NCI-H1105 treated with DMSO at 0.1 percent for 48 hours (cell line): ENCODE measurements around the gene DGKI.

Experiments used
- DNase-seq: peaks from one replicate; lab custom pipeline; 2025; lab: John Stamatoyannopoulos, UW

DGKI gene

DNA sequence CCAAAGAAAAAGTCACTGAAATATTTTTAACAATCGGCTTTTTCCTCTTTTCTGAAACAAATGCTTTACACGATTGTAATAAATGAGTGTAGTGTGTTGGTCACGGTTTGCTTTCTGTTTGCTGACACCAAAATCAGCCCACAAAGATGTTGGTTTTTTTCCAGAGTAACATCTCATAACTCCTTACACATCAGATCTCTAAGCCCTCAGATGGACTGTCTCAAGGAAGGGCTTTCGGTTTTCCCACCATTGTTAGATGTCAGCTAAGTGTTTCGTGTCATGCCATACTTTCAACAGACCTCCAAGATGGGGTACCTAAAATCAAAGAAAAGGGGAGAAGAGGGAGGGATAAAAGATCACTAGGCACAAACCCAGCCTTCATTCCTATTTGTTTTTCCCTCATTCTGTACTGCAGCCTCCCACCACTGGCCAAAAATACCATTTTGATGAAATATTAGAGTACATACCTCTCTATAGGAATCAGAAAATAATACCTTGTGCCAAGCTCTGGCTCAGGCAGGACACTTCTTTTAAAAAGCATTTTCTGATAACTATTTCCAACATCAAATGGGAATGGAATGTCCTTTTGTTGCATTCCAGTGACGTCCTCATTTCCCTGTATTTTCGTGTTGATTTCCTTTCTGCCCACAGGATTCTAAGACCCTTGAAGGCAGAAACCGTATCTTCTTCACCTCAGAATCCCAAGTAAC lies 159.1 kb downstream of the DGKI start:
- DNase-seq, result no peak

DNA sequence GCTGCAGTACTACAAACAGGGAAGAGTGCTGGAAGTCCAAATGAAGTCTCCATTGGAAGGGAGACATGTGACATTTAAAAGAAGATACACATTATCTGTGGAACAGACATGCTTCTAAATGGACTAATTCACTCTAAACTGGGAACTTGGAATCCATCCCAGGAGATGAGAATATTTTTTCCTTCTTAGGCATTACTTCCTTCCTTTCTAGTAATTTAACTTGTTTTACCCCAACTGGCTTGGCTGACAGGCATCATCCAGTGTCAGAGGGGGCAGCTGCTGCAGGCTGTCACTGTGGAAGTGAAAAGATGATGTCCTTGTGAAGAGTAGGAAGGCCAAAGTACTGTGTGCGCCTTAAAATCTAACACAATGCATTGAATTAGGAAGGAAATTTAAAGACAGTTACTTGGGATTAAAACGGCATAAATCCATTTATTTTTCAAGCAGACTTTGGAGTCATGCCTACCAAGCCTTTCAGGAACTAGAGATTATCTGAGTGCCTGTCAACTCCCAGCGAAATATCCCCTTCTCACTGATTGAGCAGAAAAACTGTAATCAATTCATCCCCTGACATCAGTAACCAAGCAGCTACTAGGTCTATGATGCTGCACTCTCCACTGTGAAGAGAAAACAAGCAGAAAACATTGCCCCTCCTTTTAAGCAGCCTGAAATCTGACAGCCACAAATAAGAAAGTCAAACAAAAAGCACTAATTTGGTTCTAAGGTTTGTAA lies 161.2 kb downstream of the DGKI start:
- DNase-seq, result no peak

DNA sequence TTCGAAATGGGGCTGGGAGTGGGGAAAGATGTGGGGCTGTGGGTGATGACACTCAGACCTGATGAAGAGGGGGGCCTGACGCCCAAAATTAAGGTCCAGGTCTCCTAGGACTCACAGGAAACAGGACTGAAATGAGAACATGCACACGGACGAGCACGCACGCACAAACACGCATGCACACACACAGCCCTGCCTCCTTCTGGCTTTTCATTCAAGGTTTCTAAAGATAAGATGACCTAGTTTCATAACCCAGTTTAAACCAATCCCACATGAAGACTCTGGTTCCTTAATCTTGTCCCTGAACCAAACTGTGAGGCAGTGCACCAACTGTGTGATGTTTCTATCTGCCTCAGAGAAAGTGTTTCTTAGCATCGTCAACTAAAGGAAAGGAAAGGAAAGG lies 162.0 kb downstream of the DGKI start:
- no peak for DNase-seq

DNA sequence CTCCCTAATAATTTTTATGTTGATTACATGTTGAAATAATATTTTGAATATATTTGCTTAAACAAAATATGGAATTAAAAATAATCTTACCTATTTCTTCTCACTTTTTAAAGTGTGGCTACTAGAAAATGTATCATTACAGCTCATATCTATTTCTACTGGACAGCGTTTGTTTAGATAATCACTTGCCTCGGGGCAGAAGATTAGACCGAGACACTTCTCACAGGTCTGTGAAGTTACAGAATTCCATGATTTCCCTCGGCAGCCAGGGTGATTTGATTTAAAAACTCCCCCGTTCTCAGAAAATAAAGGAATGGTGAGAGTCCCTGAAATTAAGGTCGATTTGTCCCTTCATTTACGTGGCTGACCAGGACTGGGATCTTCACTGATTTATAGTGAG lies 162.5 kb downstream of the DGKI start:
- no peak for DNase-seq

DNA sequence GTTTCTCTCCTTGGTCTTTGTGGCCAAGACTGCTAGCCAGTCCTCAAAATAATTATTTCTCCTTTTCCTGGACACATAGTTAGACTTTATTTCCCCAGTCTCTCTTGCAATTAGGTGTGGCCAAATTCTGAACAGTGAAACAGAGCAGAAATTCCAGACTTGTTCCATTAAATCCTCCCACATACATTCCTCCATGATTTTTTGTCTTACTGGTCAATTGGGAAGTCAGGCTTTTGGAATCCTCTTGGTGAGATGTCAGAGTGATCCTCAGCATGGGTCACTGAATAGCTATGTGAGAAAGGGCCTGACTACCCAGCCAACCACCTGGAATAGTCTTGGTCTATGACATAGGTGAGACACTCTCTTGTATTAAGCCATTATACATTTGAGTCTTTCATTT lies 164.2 kb downstream of the DGKI start:
- no peak for DNase-seq

DNA sequence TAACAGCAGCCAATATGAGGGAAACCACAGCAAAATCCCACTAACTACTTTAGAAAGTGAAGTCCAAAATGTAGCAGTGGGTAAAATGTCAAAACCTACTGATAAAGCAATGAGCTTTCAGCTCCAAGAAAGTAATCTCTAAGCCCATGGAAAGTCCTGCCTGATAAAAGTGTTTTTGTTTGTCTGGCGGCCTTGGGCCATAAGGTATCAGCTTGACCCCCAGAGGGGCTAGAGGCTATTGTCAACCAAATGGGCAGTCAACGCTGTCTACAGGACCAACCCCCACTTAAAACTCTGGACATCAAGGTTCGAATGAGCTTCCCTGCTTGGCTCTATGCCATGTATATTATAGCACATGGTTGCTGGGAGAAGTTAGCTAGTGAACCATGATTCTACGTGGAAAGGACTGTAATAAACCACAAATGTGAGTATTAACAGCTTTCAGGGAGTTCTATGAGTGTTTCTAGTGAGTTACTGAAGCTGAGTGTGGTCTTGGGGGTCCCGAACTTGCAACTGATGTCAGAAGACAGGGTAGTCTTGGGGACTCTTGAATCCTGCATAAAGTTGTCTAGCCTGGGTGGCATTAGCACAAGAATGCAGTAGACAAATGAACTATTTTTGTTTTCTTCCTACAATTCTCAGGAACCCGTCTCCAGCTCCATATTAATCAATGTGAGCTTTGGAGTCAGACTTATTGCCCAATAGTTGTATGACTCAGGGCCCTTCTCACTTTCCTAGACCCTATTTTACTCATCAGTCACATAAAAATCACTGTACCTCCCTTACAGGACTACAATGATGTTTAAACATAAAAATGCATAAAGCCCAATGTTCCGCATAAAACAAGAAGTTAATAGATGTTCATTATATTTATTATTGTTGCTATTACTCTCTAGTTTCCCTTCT lies 164.9 kb downstream of the DGKI start:
- no peak for DNase-seq

DNA sequence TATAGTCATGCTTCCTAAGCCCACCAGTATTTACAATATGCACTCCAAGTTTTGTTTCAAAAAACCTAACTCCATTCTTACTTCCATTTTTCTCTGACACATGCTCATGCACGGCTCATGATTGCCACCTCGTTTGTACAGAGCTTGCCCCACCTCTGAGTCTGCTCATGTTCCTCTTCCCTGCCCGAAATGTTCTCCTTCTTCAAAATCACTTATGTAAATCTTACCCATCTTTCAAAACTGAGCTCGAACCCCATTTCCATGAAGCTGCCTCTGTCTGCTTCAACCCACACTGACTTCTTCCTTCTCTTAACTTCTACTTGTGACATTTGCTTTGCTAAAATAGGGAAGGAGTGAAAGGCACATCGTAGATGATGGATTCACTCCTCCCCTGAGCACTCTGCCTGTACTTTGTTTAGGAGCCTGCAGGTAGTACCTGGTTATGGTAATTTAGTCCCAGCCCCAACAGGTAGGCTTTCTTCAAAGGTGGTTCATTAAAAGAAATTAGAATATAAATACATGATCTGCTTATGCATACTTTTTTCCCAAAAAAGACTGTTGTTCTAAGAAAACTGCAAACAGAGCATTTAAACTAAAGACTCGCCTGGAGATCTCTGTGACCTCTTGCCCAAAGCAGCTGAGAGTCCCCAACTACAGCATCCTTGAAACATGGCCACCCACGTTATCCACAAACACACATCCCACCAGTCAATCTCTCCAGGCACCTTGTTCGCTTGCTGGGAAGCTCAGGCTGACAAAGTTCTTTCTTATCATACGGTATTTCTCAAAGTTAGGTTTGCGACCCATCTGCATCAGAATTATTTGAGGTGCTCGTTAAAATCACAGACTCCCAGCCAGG lies 172.0 kb downstream of the DGKI start:
- DNase-seq, result no peak

DNA sequence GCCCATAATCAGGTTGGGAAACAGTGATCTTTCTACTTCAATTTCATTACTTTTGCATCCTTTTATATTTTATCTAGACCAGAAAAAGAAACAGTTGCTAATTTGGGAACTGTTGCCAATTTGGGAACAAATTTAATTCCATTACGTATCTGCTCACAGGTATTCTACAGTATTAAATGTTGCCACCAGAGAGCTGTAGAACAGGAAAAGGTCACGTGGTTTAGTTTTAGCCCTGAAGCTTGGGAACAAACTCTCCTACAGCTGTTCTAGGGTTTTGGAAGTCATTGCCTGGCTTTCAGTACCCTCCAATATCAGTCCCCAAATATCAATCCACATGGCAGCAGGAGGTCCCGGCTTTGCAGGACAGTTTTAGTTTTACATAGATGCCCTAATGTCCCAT lies 172.7 kb downstream of the DGKI start:
- DNase-seq, result no peak

DNA sequence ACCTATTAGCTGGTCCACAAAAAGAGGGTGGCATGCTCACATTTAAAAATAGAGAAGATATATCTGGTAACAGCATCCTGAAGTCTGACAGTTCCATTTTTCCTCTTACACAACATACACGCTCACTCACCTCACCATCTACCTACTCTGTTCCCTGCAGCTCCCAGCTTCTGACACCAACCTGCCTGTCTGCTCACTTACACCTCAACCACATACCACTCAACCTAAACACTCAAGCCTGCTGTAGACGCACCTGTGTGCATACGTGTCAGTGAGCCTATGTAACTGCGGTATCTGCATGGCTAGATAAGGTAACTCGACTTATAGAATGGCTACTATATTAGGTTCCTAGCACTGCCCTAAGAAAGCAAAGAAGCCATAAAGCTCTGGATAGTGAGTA lies 174.9 kb downstream of the DGKI start:
- no peak for DNase-seq

DNA sequence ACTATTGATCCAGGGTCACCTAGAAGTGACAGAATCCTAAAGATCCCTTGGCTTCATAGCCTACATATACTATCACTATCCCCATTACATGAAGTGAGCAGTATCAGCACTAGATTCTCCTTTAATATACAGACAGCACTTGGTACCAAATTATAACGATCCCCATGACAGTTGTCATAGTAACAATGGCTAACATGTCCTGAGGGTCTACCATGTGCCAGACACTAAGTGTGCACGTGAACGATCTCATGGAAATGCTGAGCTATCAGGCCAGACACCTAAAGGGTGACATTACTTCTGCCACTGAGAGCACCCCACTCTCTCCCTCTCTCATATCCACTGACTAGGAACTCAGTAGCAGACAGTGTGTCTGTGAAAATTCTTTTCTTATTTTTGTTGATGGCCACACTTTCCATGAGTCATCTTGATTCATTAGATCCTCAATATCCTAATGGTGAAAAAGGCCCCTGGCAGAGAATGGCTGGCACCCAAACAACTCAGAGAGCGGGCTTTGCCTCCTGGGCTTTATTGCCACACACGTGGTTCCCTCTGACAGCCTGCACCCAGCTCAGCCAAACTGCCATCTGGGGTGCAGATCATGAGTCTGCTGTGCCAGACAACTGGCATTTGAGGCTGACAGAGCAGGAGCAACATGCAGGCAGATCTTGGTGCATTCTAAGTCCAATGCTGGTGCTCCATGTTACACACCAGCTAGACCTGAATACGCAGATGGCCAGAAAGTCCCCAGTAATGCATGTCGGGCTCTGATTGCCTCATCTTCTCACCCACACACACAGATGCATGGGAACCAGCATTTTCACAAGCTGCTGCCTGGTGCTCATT lies 176.3 kb downstream of the DGKI start:
- DNase-seq, result no peak

DNA sequence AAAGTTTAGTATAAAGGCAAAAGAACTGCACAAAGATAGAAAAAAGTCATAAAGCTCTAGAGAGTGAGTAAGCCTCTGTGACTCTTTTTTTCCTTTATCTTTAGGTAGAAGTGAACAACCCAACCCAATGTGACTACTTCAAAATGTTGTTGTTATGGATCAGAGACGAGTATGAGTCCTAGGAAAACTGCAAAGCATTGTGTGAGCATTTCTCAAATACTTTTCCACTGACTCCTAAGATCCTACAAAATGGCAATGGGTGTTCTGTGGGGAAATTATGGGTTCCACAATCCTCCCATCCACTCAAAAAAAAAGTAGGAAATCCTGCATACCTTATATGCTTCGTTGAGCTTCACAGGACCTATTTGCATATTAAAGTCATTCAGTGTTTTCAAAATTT lies 177.1 kb downstream of the DGKI start:
- DNase-seq, result no peak

DNA sequence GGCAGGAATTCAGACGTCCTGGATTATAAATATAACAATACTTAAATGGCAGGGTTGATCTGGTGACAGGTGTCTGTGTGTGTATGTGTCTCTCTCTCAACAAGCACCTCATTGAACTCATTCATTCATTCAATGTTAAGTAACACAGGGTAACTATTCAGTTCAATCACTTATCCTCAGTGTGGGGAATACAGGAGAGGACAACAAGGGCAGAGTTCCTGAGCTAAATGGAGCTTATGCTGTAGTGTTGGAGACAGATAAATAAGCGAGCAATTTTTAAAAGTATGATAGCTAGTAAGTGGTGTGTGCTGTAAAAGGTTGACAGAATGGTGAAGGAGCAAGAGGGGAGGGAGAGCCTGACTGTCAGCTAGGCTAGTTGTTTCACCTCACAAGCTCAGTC lies 178.4 kb downstream of the DGKI start:
- DNase-seq, result no peak

DNA sequence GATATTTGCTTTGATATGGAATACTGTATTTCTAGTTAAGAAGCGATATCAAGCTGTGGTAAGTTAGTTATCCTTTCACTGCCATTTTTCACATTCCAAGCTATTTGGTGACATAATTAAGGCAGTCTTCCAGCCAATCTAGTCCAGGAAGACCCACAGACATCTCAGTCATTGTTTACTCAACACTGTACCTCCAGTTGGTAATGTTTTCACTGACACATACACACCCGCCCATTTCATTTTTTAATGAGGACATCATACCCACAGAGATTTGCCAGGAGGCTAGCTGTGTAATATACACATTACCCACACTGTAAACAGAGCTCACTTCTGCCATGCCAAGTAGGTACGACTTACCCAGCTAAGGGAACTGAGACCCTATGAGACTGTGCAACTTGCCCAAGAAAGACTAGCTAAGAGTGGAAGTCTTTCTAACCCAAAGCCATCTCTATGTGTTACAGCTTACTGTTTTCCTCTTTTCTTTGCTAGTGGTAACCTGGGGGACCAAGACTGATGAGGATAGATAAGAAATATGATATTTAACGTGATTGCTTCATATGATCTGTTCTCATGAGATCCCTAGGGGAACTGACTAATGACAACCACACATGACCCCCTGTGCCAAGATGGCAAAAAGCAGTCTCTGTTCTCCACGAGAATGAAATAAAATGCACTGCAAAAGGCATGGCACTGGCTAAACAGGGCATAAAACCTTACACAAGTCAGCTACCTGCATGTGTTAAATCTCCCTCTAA lies 179.0 kb downstream of the DGKI start:
- DNase-seq, result no peak

DNA sequence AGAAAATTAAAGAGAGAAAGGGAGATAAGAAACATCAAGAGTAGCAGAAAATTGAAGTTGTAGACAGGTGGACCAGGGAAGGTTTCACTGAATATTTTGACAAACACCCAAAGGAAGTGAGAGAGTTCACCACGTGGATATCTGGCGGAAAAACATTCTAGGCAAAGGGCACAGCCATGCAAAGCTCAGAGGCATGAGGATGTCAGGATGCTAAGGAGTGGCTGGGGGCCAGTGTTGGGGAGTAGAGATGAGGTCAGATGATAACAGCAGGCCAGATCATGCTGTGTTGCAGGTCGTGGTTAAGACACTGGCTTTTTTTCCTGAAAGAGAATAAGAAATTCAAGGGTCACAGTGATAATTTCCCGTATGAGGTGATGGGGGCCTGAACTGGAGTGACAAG lies 181.9 kb downstream of the DGKI start:
- DNase-seq, result no peak

DNA sequence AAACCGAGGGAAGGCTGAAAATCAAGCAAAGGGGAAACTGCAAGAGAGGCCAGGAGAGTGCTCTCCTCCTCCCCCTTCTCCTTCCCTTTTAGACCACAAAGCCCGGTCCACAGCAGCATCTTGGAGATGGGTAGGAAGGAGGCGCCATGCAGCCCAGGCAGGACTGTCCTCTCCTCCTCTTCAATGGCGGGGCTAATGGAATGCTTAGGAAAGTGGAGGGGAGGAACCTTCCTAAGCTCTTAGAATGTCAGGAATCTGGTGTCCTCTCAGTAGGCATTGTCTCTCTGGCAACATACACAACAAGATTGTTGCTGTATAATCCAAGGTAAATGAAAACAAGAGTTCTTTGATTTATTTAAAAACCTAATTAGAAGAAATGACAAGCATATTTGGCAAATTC lies 185.1 kb downstream of the DGKI start:
- no peak for DNase-seq

DNA sequence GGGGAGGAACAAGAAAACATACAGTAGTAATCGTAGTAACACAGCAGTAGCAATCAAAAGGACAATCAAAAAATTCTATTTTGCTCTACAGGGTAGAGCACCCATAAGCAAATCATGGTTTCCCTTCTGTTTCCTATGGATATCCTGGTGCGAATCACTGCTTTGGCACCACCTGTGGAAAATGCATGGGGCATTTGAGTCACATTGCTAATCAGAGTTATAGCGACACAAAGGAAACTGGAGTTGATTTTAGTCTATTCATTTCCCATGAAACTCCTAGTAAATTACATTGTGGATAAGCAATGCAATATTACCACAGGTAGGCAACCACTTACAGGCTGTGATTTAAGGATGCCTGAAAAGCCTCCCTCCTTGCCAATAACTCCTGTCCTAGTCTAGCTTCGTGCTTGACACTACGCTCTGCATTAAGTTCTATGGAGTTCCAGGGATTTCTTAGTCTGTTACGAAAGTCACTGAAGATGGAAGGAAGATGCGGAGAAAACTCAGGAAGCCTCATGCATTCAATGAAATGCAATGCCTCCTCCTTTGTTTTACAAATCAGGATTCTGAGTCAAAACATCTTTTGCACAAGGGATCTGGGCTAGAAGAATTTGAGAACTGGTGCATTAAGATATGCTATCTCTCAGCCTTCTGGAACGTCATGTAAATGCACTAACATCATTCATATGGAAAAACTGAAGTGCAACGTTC lies 188.4 kb downstream of the DGKI start:
- no peak for DNase-seq

DNA sequence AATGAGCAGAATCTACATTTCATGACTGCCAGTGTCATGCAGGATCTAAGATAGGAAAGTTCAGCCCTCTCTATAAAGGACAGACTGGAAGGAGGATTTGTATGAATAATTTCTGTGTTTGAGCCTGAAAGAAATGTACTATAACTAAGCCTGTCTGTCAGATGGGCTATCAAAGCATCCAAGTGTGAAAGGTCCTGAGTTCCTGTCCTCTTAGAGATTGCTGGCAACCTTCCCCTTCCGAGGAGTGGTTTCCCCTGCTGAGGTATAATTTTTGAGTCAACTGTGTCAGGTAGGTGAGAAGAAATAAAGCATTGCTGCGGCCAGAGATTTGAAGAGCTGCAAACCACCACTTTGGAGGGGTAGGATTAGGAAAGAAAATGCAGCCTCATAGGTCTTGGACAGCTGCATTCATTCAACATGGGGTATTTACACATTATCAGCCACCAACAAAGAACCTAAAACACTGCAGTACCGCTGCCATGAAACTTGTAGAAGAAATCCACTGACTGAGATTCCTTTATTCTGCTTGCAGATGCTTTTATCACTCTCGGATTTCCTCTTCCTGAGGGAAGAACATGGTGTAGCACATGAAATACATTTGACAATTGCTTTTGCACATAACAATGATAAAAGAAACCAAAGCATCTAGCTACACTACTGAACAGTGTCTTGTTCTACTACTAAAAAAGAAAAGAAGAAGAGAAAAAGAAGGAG lies 189.1 kb downstream of the DGKI start:
- no peak for DNase-seq

DNA sequence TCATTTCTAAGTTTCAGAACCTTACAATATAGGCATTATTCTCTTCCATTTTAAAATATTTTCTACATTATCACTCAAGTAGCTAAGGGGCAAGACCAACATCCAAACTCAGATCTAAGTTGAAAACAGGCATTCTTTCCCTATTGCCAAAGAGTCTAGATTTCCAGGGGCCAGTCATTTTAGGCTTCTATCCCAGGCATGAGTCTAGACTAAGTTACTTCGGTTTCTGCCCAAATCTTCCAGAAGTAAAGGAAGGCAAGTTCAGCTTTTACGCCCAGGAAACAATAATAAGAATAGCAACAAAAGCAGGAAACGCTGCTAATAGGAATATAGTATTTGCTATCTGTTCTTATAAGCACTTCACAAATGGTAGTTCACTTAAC lies 189.9 kb downstream of the DGKI start:
- DNase-seq, result no peak
